ENCODE measurements around the gene CALML4.

The CALML4 gene

DNA sequence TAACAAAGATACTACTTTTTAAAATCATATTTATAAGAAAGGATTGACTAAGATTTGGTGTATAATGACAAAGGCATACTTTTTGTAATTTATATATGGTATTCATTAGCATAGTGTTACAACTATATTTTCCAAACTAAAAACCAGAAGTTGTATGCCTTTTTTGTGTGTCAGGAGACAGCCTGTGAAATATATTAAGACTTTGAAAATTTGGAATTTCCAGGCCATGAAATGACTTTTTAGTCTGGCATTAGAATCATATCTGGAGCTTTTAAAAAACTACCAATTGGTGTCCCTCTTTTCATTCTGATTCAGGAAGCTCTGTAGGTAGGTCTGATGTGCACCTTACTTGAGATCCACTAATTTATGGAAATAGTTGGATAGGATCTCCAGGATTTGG, 41.9 kb downstream of the CALML4 start:
- H3K36me3 ChIP-seq (ENCODE audit: control insufficient read depth, insufficient read depth, low read length) = no peaks in the 10 kb centered on the region
- no peaks in the 10 kb centered on the region for H3K4me1 ChIP-seq
- H3K27ac ChIP-seq = no peak overlapping the region
- no peak overlapping the region for H3K9ac ChIP-seq
- TF ChIP-seq, protein P1, sequence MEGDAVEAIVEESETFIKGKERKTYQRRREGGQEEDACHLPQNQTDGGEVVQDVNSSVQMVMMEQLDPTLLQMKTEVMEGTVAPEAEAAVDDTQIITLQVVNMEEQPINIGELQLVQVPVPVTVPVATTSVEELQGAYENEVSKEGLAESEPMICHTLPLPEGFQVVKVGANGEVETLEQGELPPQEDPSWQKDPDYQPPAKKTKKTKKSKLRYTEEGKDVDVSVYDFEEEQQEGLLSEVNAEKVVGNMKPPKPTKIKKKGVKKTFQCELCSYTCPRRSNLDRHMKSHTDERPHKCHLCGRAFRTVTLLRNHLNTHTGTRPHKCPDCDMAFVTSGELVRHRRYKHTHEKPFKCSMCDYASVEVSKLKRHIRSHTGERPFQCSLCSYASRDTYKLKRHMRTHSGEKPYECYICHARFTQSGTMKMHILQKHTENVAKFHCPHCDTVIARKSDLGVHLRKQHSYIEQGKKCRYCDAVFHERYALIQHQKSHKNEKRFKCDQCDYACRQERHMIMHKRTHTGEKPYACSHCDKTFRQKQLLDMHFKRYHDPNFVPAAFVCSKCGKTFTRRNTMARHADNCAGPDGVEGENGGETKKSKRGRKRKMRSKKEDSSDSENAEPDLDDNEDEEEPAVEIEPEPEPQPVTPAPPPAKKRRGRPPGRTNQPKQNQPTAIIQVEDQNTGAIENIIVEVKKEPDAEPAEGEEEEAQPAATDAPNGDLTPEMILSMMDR (IDR thresholded peaks at IDR 0.05) = no peak
- H3K27me3 ChIP-seq (ENCODE audit: control insufficient read depth, insufficient read depth, low read length) = no peaks in the 10 kb centered on the region
- H3K79me2 ChIP-seq = no peaks in the 10 kb centered on the region
- no peak overlapping the region for H3K4me3 ChIP-seq (ENCODE audit: low read depth, low read length)
- no peaks in the 10 kb centered on the region for H3K9me3 ChIP-seq (ENCODE audit: control insufficient read depth, low read length)
- H3K4me2 ChIP-seq (ENCODE audit: low read length) = no peak overlapping the region
- H2AFZ ChIP-seq = no peak overlapping the region

DNA sequence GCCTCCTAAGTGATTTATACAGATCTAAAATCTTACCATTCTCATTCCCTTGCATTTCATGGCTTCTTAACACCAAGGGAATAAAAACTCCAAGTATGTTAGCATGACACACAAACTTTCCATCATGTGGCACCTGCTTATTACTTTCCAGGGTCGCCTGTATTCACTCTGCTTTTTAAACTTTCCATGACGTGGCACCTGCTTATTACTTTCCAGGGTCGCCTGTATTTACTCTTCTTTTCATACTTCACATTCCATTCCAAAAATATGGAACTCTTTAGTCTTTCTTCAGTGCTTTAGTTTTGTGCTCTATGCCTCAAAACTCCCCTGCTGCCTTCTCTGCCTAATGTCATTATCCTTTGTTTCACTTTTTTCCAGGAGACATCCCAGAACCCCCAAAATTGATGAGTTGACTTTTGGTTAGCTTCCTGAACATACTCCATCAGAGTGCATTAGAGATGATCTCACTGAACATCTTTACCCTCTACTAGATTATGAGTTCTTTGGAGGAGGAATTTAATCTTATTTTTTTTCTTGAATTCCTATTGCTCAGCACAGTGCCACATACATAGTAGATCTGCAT, 47.0 kb downstream of the CALML4 start:
- H3K79me2 ChIP-seq = peaks cover 4% of the 10 kb centered on the region
- TF ChIP-seq, protein P1 (IDR thresholded peaks at IDR 0.05) = no peak
- no peaks in the 10 kb centered on the region for H3K27me3 ChIP-seq (ENCODE audit: control insufficient read depth, insufficient read depth, low read length)
- no peak overlapping the region for H3K4me3 ChIP-seq (ENCODE audit: low read depth, low read length)
- H3K9me3 ChIP-seq (ENCODE audit: control insufficient read depth, low read length) = no peaks in the 10 kb centered on the region
- no peaks in the 10 kb centered on the region for H3K36me3 ChIP-seq (ENCODE audit: control insufficient read depth, insufficient read depth, low read length)
- H2AFZ ChIP-seq = no peak overlapping the region
- no peaks in the 10 kb centered on the region for H3K4me1 ChIP-seq
- no peak overlapping the region for H3K4me2 ChIP-seq (ENCODE audit: low read length)
- H3K9ac ChIP-seq = no peak overlapping the region
- H3K27ac ChIP-seq = no peak overlapping the region

DNA sequence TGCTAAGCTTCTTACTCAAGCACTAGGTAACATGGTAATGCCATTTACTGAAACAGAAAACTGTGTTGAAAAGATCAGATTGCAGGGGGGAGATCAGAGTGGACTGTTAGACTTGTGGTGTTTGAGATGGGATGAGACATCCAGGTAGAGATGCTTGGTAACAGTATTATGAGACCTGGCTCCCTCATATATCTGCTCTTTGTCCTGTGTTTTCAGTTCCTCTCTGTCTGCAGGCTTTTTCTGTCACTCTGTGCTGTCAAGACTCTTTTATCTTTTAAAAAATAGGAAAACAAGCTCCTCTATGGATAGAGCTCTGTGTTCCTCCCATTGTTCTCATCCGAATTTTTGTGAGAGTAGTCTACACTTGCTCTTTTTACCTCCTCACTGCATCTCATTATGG, 48.1 kb downstream of the CALML4 start:
- no peaks in the 10 kb centered on the region for H3K27me3 ChIP-seq (ENCODE audit: control insufficient read depth, insufficient read depth, low read length)
- H3K79me2 ChIP-seq = peaks cover 4% of the 10 kb centered on the region
- no peak overlapping the region for H3K27ac ChIP-seq
- H3K4me2 ChIP-seq (ENCODE audit: low read length) = no peak overlapping the region
- H3K4me1 ChIP-seq = no peaks in the 10 kb centered on the region
- H3K36me3 ChIP-seq (ENCODE audit: control insufficient read depth, insufficient read depth, low read length) = no peaks in the 10 kb centered on the region
- H3K4me3 ChIP-seq (ENCODE audit: low read depth, low read length) = no peak overlapping the region
- H2AFZ ChIP-seq = no peak overlapping the region
- no peak overlapping the region for H3K9ac ChIP-seq
- TF ChIP-seq, protein P1 (IDR thresholded peaks at IDR 0.05) = no peak
- H3K9me3 ChIP-seq (ENCODE audit: control insufficient read depth, low read length) = no peaks in the 10 kb centered on the region

DNA sequence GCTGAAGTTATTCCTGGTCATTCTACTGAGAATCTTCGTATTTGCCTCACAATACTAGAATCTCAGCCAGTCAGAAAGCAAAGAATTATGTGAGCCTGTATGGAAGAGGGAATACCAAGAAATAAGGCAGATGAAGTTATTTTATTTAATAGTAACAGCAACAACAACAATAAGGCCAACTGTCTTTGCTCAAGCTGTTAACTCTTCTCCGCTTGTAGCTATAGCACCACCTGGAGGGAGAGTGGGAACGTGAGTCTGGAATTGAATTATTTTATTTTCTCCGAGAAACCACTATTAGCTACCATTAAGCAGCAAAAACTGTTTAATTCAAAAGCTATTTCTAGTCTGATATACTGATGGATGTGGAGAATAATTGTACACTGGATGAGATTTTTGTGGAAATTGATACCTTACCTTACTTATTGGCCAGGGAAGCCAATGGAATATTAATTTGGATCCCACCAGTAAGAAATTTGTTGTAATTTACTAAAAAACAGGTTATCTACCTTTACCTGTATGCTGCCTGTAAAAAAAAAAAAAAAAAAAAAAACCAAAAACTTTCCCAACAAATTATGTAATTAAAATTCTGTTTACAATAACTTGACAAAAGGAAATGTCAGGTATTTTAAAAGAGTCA, 50.1 kb downstream of the CALML4 start:
- no peak overlapping the region for H3K27ac ChIP-seq
- H3K79me2 ChIP-seq = peaks cover 4% of the 10 kb centered on the region
- no peaks in the 10 kb centered on the region for H3K27me3 ChIP-seq (ENCODE audit: control insufficient read depth, insufficient read depth, low read length)
- no peak overlapping the region for H2AFZ ChIP-seq
- no peaks in the 10 kb centered on the region for H3K9me3 ChIP-seq (ENCODE audit: control insufficient read depth, low read length)
- H3K4me1 ChIP-seq = no peaks in the 10 kb centered on the region
- TF ChIP-seq, protein P1 (IDR thresholded peaks at IDR 0.05) = peak; percentile 55
- H3K36me3 ChIP-seq (ENCODE audit: control insufficient read depth, insufficient read depth, low read length) = no peaks in the 10 kb centered on the region
- H3K9ac ChIP-seq = no peak overlapping the region
- no peak overlapping the region for H3K4me2 ChIP-seq (ENCODE audit: low read length)
- H3K4me3 ChIP-seq (ENCODE audit: low read depth, low read length) = no peak overlapping the region

DNA sequence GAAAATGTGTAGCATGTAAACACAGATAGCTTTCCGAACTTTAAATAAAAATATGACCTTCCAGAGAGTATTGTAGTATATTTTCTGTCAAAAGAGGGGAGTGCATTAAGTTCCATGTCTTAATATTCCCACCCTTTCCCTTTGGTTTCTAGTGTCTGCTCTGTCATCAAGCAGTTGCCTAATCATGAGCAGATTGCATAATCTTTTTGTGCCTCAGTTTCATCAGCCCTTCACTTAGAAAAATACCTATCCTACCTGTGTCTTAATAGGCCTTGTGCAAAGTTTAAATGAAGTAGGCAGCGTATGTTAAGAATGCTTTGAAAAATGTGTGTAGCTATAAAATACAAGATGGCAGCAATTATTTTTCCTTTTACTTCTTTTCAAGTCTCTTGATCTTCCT, 52.8 kb downstream of the CALML4 start:
- Histone ChIP-seq H3K36me3 (ENCODE audit: control insufficient read depth, insufficient read depth, low read length) (no peaks in the 10 kb centered on the region), H2AFZ (no peak overlapping the region), H3K4me1 (no peaks in the 10 kb centered on the region), H3K9ac (no peak overlapping the region), H3K27me3 (ENCODE audit: control insufficient read depth, insufficient read depth, low read length) (no peaks in the 10 kb centered on the region), H3K79me2 (peaks cover 4% of the 10 kb centered on the region), H3K4me2 (ENCODE audit: low read length) (no peak overlapping the region), H3K27ac (no peak overlapping the region), H3K9me3 (ENCODE audit: control insufficient read depth, low read length) (no peaks in the 10 kb centered on the region), H3K4me3 (ENCODE audit: low read depth, low read length) (no peak overlapping the region)
- TF ChIP-seq, protein P1 (IDR thresholded peaks at IDR 0.05) = no peak

All from parathyroid adenoma (tissue), 2 donors.